IMR-90 (cell line): ENCODE results near the gene PPP2R2D. TPM values are rescaled to one million over a fixed set of nuclear protein-coding genes. Genes with fewer than 3 reads are reported as not detected.

Experiments
- ATAC-seq: fragments of 200-7000 bp; cut with Tn5 transposase; 2 replicates; pipeline ENCODE4 v1.9.1; 2020; ENCODE audit warnings: low read depth, mild to moderate bottlenecking, moderate library complexity
- BruUV-seq: library from RNA; stranded (reverse); fragments of 400-500 nt; replicated peaks from 2 replicates; lab custom pipeline; 2021; lab: Mats Ljungman, UMichigan
- CTCF ChIA-PET: fragments of 300-600 bp; formaldehyde crosslinking; extraction: SDS; loops from one replicate; lab custom pipeline; 2021; ENCODE audit warnings: antibody characterized with exemption; lab: Yijun Ruan, JAX
- POLR2A ChIA-PET: fragments of 300-600 bp; sonication (Branson Sonifier 250); formaldehyde crosslinking; loops from one replicate; lab custom pipeline; 2022; ENCODE audit warnings: antibody characterized with exemption; ENCODE audit not compliant: unreplicated experiment; lab: Charles Lee
- DNase-seq: peaks from one replicate; pipeline ENCODE4 v3.0.0; 2013
- H2AFZ ChIP-seq: replicated peaks from 2 replicates; pipeline ENCODE3; 2013; ENCODE audit warnings: low read length, mild to moderate bottlenecking; ENCODE audit not compliant: poor library complexity
- H2AK5ac ChIP-seq: 2 replicates; pipeline ENCODE4 v1.6.1; 2013; ENCODE audit warnings: low read depth, low read length, inconsistent platforms
- H2AK9ac ChIP-seq: replicated peaks from 2 replicates; pipeline ENCODE3; 2013; ENCODE audit warnings: mild to moderate bottlenecking, low read depth, low read length, moderate library complexity; ENCODE audit not compliant: poor library complexity
- H2BK120ac ChIP-seq: 2 replicates; pipeline ENCODE4 v1.6.1; 2013; ENCODE audit warnings: low read depth, low read length, inconsistent platforms
- H2BK15ac ChIP-seq: 3 replicates; pipeline ENCODE4 v1.6.1; 2013; ENCODE audit warnings: low read depth, low read length, inconsistent platforms
- H2BK20ac ChIP-seq: 2 replicates; pipeline ENCODE4 v1.6.1; 2013; ENCODE audit warnings: low read depth, mild to moderate bottlenecking, inconsistent platforms, low read length, moderate library complexity
- H2BK5ac ChIP-seq: 2 replicates; pipeline ENCODE4 v1.6.1; 2013; ENCODE audit warnings: mild to moderate bottlenecking, low read depth, low read length, inconsistent platforms; ENCODE audit not compliant: poor library complexity, severe bottlenecking
- H3K14ac ChIP-seq: replicated peaks from 2 replicates; pipeline ENCODE4 v1.6.1; 2013; ENCODE audit warnings: low read depth, low read length, inconsistent platforms
- H3K18ac ChIP-seq: 2 replicates; pipeline ENCODE4 v1.6.1; 2013; ENCODE audit warnings: low read depth, low read length, control low read depth
- H3K23ac ChIP-seq: 2 replicates; pipeline ENCODE4 v1.6.1; 2013; ENCODE audit warnings: low read depth, low read length, inconsistent platforms
- H3K27ac ChIP-seq: 2 replicates; pipeline ENCODE4 v1.5.1; 2013; ENCODE audit warnings: mild to moderate bottlenecking, control low read depth, low read length; ENCODE audit not compliant: insufficient read depth
- H3K27me3 ChIP-seq: 2 replicates; pipeline ENCODE4 v1.6.1; 2013; ENCODE audit warnings: low read length; ENCODE audit not compliant: control insufficient read depth, insufficient read depth
- H3K36me3 ChIP-seq: 2 replicates; pipeline ENCODE4 v1.6.1; 2013; ENCODE audit warnings: low read length, mixed read lengths; ENCODE audit not compliant: control insufficient read depth, insufficient read depth
- H3K4ac ChIP-seq: 2 replicates; pipeline ENCODE4 v1.6.1; 2013; ENCODE audit warnings: low read depth, low read length, inconsistent platforms
- H3K4me1 ChIP-seq: 2 replicates; pipeline ENCODE4 v1.6.1; 2013; ENCODE audit warnings: low read length, mixed read lengths; ENCODE audit not compliant: control insufficient read depth, insufficient read depth
- H3K4me2 ChIP-seq: 2 replicates; pipeline ENCODE4 v1.6.1; 2013; ENCODE audit warnings: low read depth, mild to moderate bottlenecking, control low read depth, low read length, moderate library complexity
- H3K4me3 ChIP-seq: 2 replicates; pipeline ENCODE4 v1.5.1; 2013; ENCODE audit warnings: low read depth, mild to moderate bottlenecking, control low read depth, low read length, moderate library complexity; ENCODE audit not compliant: insufficient read depth
- H3K56ac ChIP-seq: 2 replicates; pipeline ENCODE4 v1.6.1; 2013; ENCODE audit warnings: low read length, inconsistent platforms; ENCODE audit not compliant: insufficient read depth; ENCODE audit errors: extremely low read depth
- H3K79me1 ChIP-seq, 2 experiments: 2 replicates each; pipeline ENCODE4 v1.6.1; 2013; ENCODE audit warnings: low read length in 2 of 2, inconsistent platforms in 1 of 2, low read depth in 1 of 2
- H3K9ac ChIP-seq: 2 replicates; pipeline ENCODE4 v1.6.1; 2013; ENCODE audit warnings: low read depth, low read length, control low read depth
- H3K9me1 ChIP-seq: 2 replicates; pipeline ENCODE4 v1.6.1; 2013; ENCODE audit warnings: low read length, inconsistent platforms; ENCODE audit not compliant: insufficient read depth
- H3K9me3 ChIP-seq: 2 replicates; pipeline ENCODE4 v1.6.1; 2013; ENCODE audit warnings: low read length; ENCODE audit not compliant: control insufficient read depth, insufficient read depth
- H4K20me1 ChIP-seq: 2 replicates; pipeline ENCODE4 v1.6.1; 2013; ENCODE audit warnings: low read length, inconsistent platforms; ENCODE audit not compliant: insufficient read depth
- H4K5ac ChIP-seq: 2 replicates; pipeline ENCODE4 v1.6.1; 2013; ENCODE audit warnings: mild to moderate bottlenecking, low read depth, low read length, control low read depth
- H4K8ac ChIP-seq, 2 experiments: 2 replicates each; pipeline ENCODE4 v1.6.1; 2013; ENCODE audit warnings: low read depth in 2 of 2, low read length in 2 of 2, control low read depth in 1 of 2, inconsistent platforms in 1 of 2
- H4K91ac ChIP-seq: 2 replicates; pipeline ENCODE4 v1.6.1; 2013; ENCODE audit warnings: low read depth, low read length, inconsistent platforms; ENCODE audit not compliant: insufficient read depth
- BHLHE40 ChIP-seq: fragments of 150-350 bp; IDR thresholded peaks from 2 replicates; pipeline ENCODE4 v1.6.1; 2016; ENCODE audit warnings: mild to moderate bottlenecking, low read depth, low read length
- CEBPB ChIP-seq: IDR thresholded peaks from 2 replicates; pipeline ENCODE4 v1.6.1; 2012; ENCODE audit warnings: low read depth, low read length, improper control_type of control experiment
- CHD1 ChIP-seq: IDR thresholded peaks from 2 replicates; pipeline ENCODE4 v1.6.1; 2012; ENCODE audit warnings: low read depth, low read length, improper control_type of control experiment
- FOS ChIP-seq: fragments of 150-350 bp; IDR thresholded peaks from 2 replicates; pipeline ENCODE4 v1.6.1; 2016; ENCODE audit warnings: low read depth, low read length
- MAFK ChIP-seq: IDR thresholded peaks from 2 replicates; pipeline ENCODE4 v1.6.1; 2012; ENCODE audit warnings: low read depth, low read length, improper control_type of control experiment
- RAD21 ChIP-seq: IDR thresholded peaks from 2 replicates; pipeline ENCODE4 v1.6.1; 2012; ENCODE audit warnings: low read length, improper control_type of control experiment
- RCOR1 ChIP-seq: IDR thresholded peaks from 2 replicates; pipeline ENCODE4 v1.6.1; 2012; ENCODE audit warnings: mild to moderate bottlenecking, low read length, improper control_type of control experiment; ENCODE audit not compliant: insufficient replicate concordance
- WGBS, 2 experiments: methylation state at CpG; one replicate each; pipeline versions ENCODE4 v1.1.5 to v1.1.7; 2013; ENCODE audit warnings: missing lambda C conversion rate in 2 of 2; ENCODE audit not compliant: insufficient read length in 1 of 2; ENCODE audit errors: extremely low coverage in 2 of 2; 5-methylcytosine and 5-hydroxymethylcytosine counted together
- dilution Hi-C: fragments of 300-500 bp; cut with HindIII; formaldehyde crosslinking; loops from one replicate; pipeline ENCODE4 v1.14.3; 2018; ENCODE audit warnings: low sequenced_read_pairs; ENCODE audit not compliant: unreplicated experiment
- in situ Hi-C: fragments of 300-500 bp; cut with MboI; formaldehyde crosslinking; loops from 3 replicates; pipeline ENCODE4 v1.14.3; 2019; ENCODE audit warnings: low sequenced_read_pairs, inconsistent platforms, mixed read lengths
- intact Hi-C: fragments of 100-400 bp; cut with micrococcal nuclease; formaldehyde crosslinking; loops from 2 replicates; pipeline ENCODE4 v1.10.0; 2022
- polyA plus RNA-seq, 3 experiments: library from polyadenylated mRNA; depleted of rRNA; stranded (reverse); fragments of >200 nt; gene quantifications; 2 replicates each; pipeline ENCODE4 v1.2.3, GENCODE V29; 2012; ENCODE audit warnings: low replicate concordance in 1 of 3
- total RNA-seq: library from RNA; depleted of rRNA; stranded (reverse); fragments of >200 nt; gene quantifications from 2 replicates; pipeline ENCODE4 v1.2.3, GENCODE V29; 2012

The PPP2R2D gene
- total and polyA plus RNA-seq, 2 of the 4 experiments (the other 2 are of a cell fraction), result 22.8 to 23.8 TPM

DNA sequence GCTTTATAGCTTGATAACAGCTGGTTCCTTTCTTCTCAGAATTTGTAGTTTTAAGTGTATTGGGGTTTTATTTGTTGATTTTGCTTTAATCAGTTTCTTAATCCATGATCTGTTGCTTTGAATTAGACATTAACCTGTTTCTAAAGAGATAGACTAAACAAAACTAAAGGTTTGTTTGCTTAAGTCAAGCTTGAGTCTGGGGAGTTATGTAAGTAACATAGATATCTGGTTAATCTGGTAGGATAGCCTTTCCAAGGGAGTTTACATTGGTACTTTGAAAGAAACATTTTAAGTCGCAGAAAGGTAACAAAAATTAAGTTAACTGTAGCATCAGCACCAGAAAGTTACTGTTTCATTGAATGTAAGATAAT, 5.4 kb downstream of the PPP2R2D start:
- in situ Hi-C loops, result no loop called here
- no peaks in the 10 kb centered on the region for H3K9me3 ChIP-seq
- dilution Hi-C loops, result no loop called here
- POLR2A ChIA-PET, result no interaction called here
- peaks cover 75% of the 10 kb centered on the region for H4K20me1 ChIP-seq
- intact Hi-C loops, result no loop called here
- no peak overlapping the region for H3K4me3 ChIP-seq
- no peak overlapping the region for H2AK9ac ChIP-seq
- no peak for DNase-seq
- no peaks in the 10 kb centered on the region for H3K27me3 ChIP-seq
- H2AFZ ChIP-seq, result no peak overlapping the region
- no peak overlapping the region for H3K23ac ChIP-seq
- H3K56ac ChIP-seq, result no peak overlapping the region
- CTCF ChIA-PET, result interaction anchor here (1.0 kb wide), 1 partner anchor 117 kb away, joined by 4 read pairs; no protein-coding TSS in a partner anchor
- no peak overlapping the region for H3K9ac ChIP-seq
- H4K91ac ChIP-seq, result no peak overlapping the region
- peaks cover 11% of the 10 kb centered on the region; the same call in 1 of the 2 replicates for H3K36me3 ChIP-seq
- H3K9me1 ChIP-seq, result peaks cover 32% of the 10 kb centered on the region
- H3K14ac ChIP-seq, result no peak overlapping the region
- H2BK5ac ChIP-seq, result no peak overlapping the region
- peaks cover 13% of the 10 kb centered on the region for H3K4me1 ChIP-seq
- BruUV-seq, result no TSS peak
- TF ChIP-seq FOS, result no peak
- no peak for TF ChIP-seq RAD21
- TF ChIP-seq RCOR1, result no peak
- TF ChIP-seq MAFK, result no peak
- no peak for TF ChIP-seq BHLHE40
- TF ChIP-seq CHD1, result no peak
- no peak for TF ChIP-seq CEBPB
- no peak overlapping the region for H2AK5ac ChIP-seq
- no peak overlapping the region for H3K4me2 ChIP-seq
- H3K4ac ChIP-seq, result no peak overlapping the region
- H2BK120ac ChIP-seq, result no peak overlapping the region
- H4K5ac ChIP-seq, result no peak overlapping the region
- WGBS, 2 experiments, result no CpG with 5 or more reads among the region's 1 CpG
- ATAC-seq, result no peak
- H3K18ac ChIP-seq, result no peak overlapping the region
- no peak overlapping the region for H4K8ac ChIP-seq
- H3K27ac ChIP-seq, result no peak overlapping the region
- H2BK20ac ChIP-seq, result no peak overlapping the region
- H3K79me1 ChIP-seq, result peaks cover 32 to 71% of the 10 kb centered on the region in 2 experiments
- H2BK15ac ChIP-seq, result no peak overlapping the region
